ENCODE data around the gene ACTN2. TPM values are rescaled to one million over a fixed set of nuclear protein-coding genes. Genes with fewer than 3 reads are reported as not detected.
A peak's percentile ranks its signal among the peaks of the same experiment; 100 is the strongest.

The ACTN2 gene
- total RNA-seq, 1 donor from 2014 or later: 1.9 TPM

DNA sequence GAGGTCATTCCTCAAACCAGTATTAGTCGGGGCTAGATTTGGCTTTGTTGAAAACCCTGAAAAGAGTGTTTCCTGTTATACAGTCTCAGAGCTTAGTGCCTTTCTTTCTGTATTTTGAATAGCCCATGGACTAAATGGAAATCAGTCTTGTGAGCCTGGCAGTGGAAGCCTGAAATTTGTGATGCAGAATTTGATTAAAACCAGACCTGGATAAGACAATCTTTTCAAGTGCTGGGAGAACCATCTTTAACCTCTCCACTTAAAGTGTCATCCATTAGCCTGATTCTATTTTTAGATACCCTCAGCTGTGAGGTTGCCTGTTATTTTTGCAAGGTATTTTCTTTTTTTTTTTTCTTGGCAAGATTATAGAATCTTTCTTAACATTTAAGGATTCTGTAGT lies 19.5 kb downstream of the ACTN2 start:
- no peak for DNase-seq (ENCODE audit: low spot score in 2 of 2, unreplicated experiment in 2 of 2)
- Mint-ChIP-seq H3K4me1 (peaks cover 27% of the 10 kb centered on the region), H3K27me3 (ENCODE audit: low read depth) (no peaks in the 10 kb centered on the region), H3K27ac (peak overlapping the region; percentile 42), H3K4me3 (no peak overlapping the region), H3K36me3 (no peaks in the 10 kb centered on the region), H3K9me3 (no peaks in the 10 kb centered on the region)
- TF ChIP-seq CTCF (IDR thresholded peaks at IDR 0.05; ENCODE audit: unreplicated experiment): no peak

- DNase-seq (ENCODE audit: low spot score in 2 of 2, unreplicated experiment in 2 of 2): no peak
- no peak overlapping the region for H3K4me3 Mint-ChIP-seq
- H3K4me1 Mint-ChIP-seq: peaks cover 27% of the 10 kb centered on the region
- no peak for TF ChIP-seq CTCF (IDR thresholded peaks at IDR 0.05; ENCODE audit: unreplicated experiment)
- no peaks in the 10 kb centered on the region for H3K27me3 Mint-ChIP-seq (ENCODE audit: low read depth)
- no peaks in the 10 kb centered on the region for H3K36me3 Mint-ChIP-seq
- H3K9me3 Mint-ChIP-seq: no peaks in the 10 kb centered on the region
- H3K27ac Mint-ChIP-seq: no peak overlapping the region
These were observed 19.9 kb downstream of the ACTN2 start for GRCh38 chr1:236706183-236706582.

- no peak for TF ChIP-seq CTCF (IDR thresholded peaks at IDR 0.05; ENCODE audit: unreplicated experiment)
- no peak overlapping the region for H3K4me3 Mint-ChIP-seq
- H3K36me3 Mint-ChIP-seq: no peaks in the 10 kb centered on the region
- no peaks in the 10 kb centered on the region for H3K27me3 Mint-ChIP-seq (ENCODE audit: low read depth)
- no peak overlapping the region for H3K27ac Mint-ChIP-seq
- H3K9me3 Mint-ChIP-seq: no peaks in the 10 kb centered on the region
- DNase-seq (ENCODE audit: low spot score in 2 of 2, unreplicated experiment in 2 of 2): no peak
- H3K4me1 Mint-ChIP-seq: peaks cover 10% of the 10 kb centered on the region
These were observed 24.1 kb downstream of the ACTN2 start for GRCh38 chr1:236710328-236710892.

- TF ChIP-seq CTCF (IDR thresholded peaks at IDR 0.05; ENCODE audit: unreplicated experiment): no peak
- H3K27ac Mint-ChIP-seq: no peak overlapping the region
These were observed 29.9 kb downstream of the ACTN2 start for GRCh38 chr1:236716160-236716559.

DNA sequence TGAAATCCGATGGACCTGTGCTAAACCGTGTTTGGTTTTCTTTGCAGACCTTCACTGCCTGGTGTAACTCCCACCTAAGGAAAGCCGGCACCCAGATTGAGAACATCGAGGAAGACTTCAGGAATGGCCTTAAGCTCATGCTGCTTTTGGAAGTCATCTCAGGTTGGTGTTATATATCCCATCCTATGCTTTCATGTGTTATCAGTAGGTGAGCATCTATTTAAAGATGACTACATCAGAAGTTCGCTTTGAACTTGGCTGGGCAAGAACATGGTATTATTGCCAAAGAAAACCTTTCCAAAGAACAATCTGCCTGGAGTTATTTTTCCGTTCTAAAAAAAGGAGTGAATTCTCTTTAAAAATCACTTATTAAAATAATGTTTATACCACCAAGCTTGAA lies 31.5 kb downstream of the ACTN2 start:
- no peak for DNase-seq (ENCODE audit: low spot score in 2 of 2, unreplicated experiment in 2 of 2)
- Mint-ChIP-seq H3K9me3 (no peaks in the 10 kb centered on the region), H3K4me3 (no peak overlapping the region), H3K27me3 (ENCODE audit: low read depth) (no peaks in the 10 kb centered on the region), H3K4me1 (no peaks in the 10 kb centered on the region), H3K36me3 (no peaks in the 10 kb centered on the region), H3K27ac (no peak overlapping the region)
- no peak for TF ChIP-seq CTCF (IDR thresholded peaks at IDR 0.05; ENCODE audit: unreplicated experiment)

More at GRCh38 chr1:236716160-236716559, 29.9 kb downstream of the ACTN2 start:
- Mint-ChIP-seq H3K4me1 (no peaks in the 10 kb centered on the region), H3K9me3 (no peaks in the 10 kb centered on the region), H3K36me3 (no peaks in the 10 kb centered on the region), H3K27me3 (ENCODE audit: low read depth) (no peaks in the 10 kb centered on the region), H3K4me3 (no peak overlapping the region)
- no peak for DNase-seq (ENCODE audit: low spot score in 2 of 2, unreplicated experiment in 2 of 2)

- Mint-ChIP-seq H3K4me3 (no peak overlapping the region), H3K36me3 (no peaks in the 10 kb centered on the region), H3K27me3 (ENCODE audit: low read depth) (no peaks in the 10 kb centered on the region), H3K4me1 (no peaks in the 10 kb centered on the region), H3K9me3 (no peaks in the 10 kb centered on the region), H3K27ac (no peak overlapping the region)
- no peak for TF ChIP-seq CTCF (IDR thresholded peaks at IDR 0.05; ENCODE audit: unreplicated experiment)
- no peak for DNase-seq (ENCODE audit: low spot score in 2 of 2, unreplicated experiment in 2 of 2)
These were observed 32.0 kb downstream of the ACTN2 start for GRCh38 chr1:236718328-236718727.

Measured in mesothelial cell of epicardium (in vitro differentiated cells).